Astrocyte of the spinal cord (primary cell): ENCODE data around the gene CAVIN2.

ENCODE experiments used
- DNase-seq: peaks from one replicate; pipeline ENCODE4 v3.0.0; 2011; ENCODE audit warnings: low read depth, low spot score
- H3K4me3 ChIP-seq: 2 replicates; pipeline ENCODE4 v1.5.1; 2011; ENCODE audit warnings: low read depth, mild to moderate bottlenecking, low read length, moderate library complexity
- CTCF ChIP-seq: IDR thresholded peaks from 2 replicates; pipeline ENCODE4 v1.5.1; 2012; ENCODE audit warnings: low read depth, mild to moderate bottlenecking, low read length, inconsistent platforms
- in situ Hi-C: cut with HindIII; loops from 2 replicates; pipeline ENCODE4 v1.10.0; 2017; ENCODE audit warnings: low sequenced_read_pairs

CAVIN2 gene

GRCh38 chr2:191818725-191819350 is 28.1 kb downstream of the CAVIN2 start:
- in situ Hi-C loops, result no loop called here
- no peak for DNase-seq

GRCh38 chr2:191818133-191818532 is 28.8 kb downstream of the CAVIN2 start:
- in situ Hi-C loops, result no loop called here
- TF ChIP-seq CTCF, result no peak
- no peak overlapping the region for H3K4me3 ChIP-seq
- DNase-seq, result no peak

More at GRCh38 chr2:191818725-191819350, 28.1 kb downstream of the CAVIN2 start:
- no peak overlapping the region for H3K4me3 ChIP-seq
- TF ChIP-seq CTCF, result no peak

GRCh38 chr2:191815010-191815409 is 31.9 kb downstream of the CAVIN2 start:
- no peak for DNase-seq
- TF ChIP-seq CTCF, result no peak
- H3K4me3 ChIP-seq, result no peak overlapping the region
- in situ Hi-C loops, result no loop called here

- DNase-seq, result no peak
- H3K4me3 ChIP-seq, result no peak overlapping the region
- in situ Hi-C loops, result no loop called here
- no peak for TF ChIP-seq CTCF
Observed at GRCh38 chr2:191813943-191814342, 32.9 kb downstream of the CAVIN2 start.

- in situ Hi-C loops, result no loop called here
- no peak overlapping the region for H3K4me3 ChIP-seq
- DNase-seq, result peak; percentile 80
- TF ChIP-seq CTCF, result peak; percentile 81
Observed at GRCh38 chr2:191811807-191812602, 34.9 kb downstream of the CAVIN2 start.

GRCh38 chr2:191806396-191806795 is 40.5 kb downstream of the CAVIN2 start:
- in situ Hi-C loops, result no loop called here
- DNase-seq, result no peak
- no peak for TF ChIP-seq CTCF
- no peak overlapping the region for H3K4me3 ChIP-seq
